Uterus (tissue), 4 donors: ENCODE measurements around the gene PDE4B. TPM values are rescaled to one million over a fixed set of nuclear protein-coding genes. Genes with fewer than 3 reads are reported as not detected.

Experiments used
- DNase-seq, 2 donors: peaks; one replicate each; pipeline ENCODE4 v3.0.0-alpha.2; 2019 to 2020
- H3K27ac ChIP-seq, 2 donors: fragments of 200-600 bp; sonication (generic); 1 replicate in 1 of 2; 2 replicates in 1 of 2; pipeline ENCODE4 v1.5.1; 2016 to 2018
- H3K27me3 ChIP-seq, 2 donors: fragments of 200-600 bp; sonication (generic); one replicate each; pipeline ENCODE4 v1.5.1; 2018 to 2019; ENCODE audit warnings: control low read depth in 1 of 2
- H3K36me3 ChIP-seq, 2 donors: fragments of 200-600 bp; sonication (generic); one replicate each; pipeline ENCODE4 v1.5.1; 2019; ENCODE audit warnings: control low read depth in 1 of 2
- H3K4me1 ChIP-seq, 2 donors: fragments of 200-600 bp; sonication (generic); one replicate each; pipeline ENCODE4 v1.5.1; 2018 to 2019; ENCODE audit warnings: control low read depth in 1 of 2
- H3K4me3 ChIP-seq, 2 donors: fragments of 200-600 bp; sonication (generic); 1 replicate in 1 of 2; 2 replicates in 1 of 2; pipeline ENCODE4 v1.5.1; 2018 to 2019; ENCODE audit warnings: mild to moderate bottlenecking in 1 of 2
- H3K9me3 ChIP-seq, 2 donors: fragments of 200-600 bp; sonication (generic); one replicate each; pipeline ENCODE4 v1.5.1; 2019; ENCODE audit warnings: control low read depth in 1 of 2
- POLR2A ChIP-seq, 2 donors: fragments of 450-650 bp; IDR thresholded peaks; one replicate each; pipeline ENCODE4 v1.6.1; 2016; ENCODE audit warnings: antibody characterized with exemption in 2 of 2, mild to moderate bottlenecking in 1 of 2, moderate library complexity in 1 of 2
- intact Hi-C: fragments of 100-400 bp; cut with DNase I; formaldehyde crosslinking; loops from one replicate; pipeline ENCODE4 v1.15.1; 2023; ENCODE audit warnings: low total_unique reads
- total RNA-seq, 4 donors: library from RNA; depleted of rRNA in 3 of 4; stranded (reverse); fragments of >200 nt in 3 of 4; gene quantifications; one replicate each; pipeline versions ENCODE4 v1.1.0 to v1.2.4, GENCODE V29; 2014 to 2023
- TF ChIP-seq, protein P1 (sequence below), 4 experiments: fragments of 200-600 bp in 2 of 4; fragments of 450-650 bp in 2 of 4; sonication (generic) in 2 of 4; IDR thresholded peaks; one replicate each; pipeline ENCODE4 v1.5.1; 2016 to 2019; ENCODE audit warnings: antibody characterized with exemption in 4 of 4, mild to moderate bottlenecking in 2 of 4, moderate library complexity in 1 of 4
- donor health status: DM: yes; HTN: yes; CAD: no.

The PDE4B gene
- total RNA-seq, 4 donors from 2014 or later = 6.9 to 22.9 (median 17.8) TPM

DNA sequence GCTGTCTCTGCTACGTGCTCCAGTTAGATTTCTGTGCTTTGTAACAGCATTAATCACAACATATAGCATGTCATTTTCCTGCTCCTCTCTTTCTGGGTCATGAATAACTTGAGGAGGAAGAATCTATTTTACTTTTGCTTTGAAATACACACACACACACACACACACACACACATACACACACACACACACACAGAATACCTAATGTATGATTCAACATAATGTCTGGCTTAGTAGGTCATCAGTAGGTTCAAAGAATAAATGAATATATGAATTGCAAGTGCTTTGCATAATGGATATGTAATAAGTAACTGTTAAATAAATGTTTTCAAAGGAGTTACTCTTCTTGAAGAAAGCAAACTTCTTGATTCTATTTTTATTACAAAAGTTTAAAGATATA lies 249.0 kb downstream of the PDE4B start:
- no peaks in the 10 kb centered on the region for H3K9me3 ChIP-seq
- no peaks in the 10 kb centered on the region for H3K4me1 ChIP-seq
- no peak overlapping the region for H3K4me3 ChIP-seq
- H3K36me3 ChIP-seq = no peaks in the 10 kb centered on the region
- intact Hi-C loops = no loop called here
- DNase-seq = no peak
- TF ChIP-seq POLR2A (IDR thresholded peaks at IDR 0.05) = no peak
- TF ChIP-seq, protein P1, sequence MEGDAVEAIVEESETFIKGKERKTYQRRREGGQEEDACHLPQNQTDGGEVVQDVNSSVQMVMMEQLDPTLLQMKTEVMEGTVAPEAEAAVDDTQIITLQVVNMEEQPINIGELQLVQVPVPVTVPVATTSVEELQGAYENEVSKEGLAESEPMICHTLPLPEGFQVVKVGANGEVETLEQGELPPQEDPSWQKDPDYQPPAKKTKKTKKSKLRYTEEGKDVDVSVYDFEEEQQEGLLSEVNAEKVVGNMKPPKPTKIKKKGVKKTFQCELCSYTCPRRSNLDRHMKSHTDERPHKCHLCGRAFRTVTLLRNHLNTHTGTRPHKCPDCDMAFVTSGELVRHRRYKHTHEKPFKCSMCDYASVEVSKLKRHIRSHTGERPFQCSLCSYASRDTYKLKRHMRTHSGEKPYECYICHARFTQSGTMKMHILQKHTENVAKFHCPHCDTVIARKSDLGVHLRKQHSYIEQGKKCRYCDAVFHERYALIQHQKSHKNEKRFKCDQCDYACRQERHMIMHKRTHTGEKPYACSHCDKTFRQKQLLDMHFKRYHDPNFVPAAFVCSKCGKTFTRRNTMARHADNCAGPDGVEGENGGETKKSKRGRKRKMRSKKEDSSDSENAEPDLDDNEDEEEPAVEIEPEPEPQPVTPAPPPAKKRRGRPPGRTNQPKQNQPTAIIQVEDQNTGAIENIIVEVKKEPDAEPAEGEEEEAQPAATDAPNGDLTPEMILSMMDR (IDR thresholded peaks at IDR 0.05) = no peak
- H3K27ac ChIP-seq = no peak overlapping the region
- H3K27me3 ChIP-seq = no peaks in the 10 kb centered on the region

DNA sequence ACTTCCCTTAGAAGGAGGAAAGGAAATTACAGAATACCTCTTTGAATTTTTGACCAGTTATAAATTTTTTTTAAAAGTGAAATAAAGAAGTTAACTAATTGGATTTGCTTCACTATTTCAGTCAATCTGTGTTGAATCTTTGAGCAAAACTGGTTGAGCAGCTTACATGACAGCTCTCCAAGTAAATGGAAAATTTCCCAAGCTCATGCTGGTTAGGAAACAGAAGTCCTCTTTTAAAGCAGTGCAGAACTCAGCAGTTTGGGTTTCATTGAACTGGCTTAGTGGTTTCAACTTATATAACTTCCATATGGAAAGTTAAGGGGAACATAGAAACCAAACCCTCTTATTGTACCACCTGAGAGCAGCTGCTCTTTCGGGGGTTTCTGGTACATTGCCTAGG lies 250.5 kb downstream of the PDE4B start:
- no peak overlapping the region for H3K4me3 ChIP-seq
- H3K9me3 ChIP-seq = no peaks in the 10 kb centered on the region
- H3K36me3 ChIP-seq = no peaks in the 10 kb centered on the region
- no peaks in the 10 kb centered on the region for H3K4me1 ChIP-seq
- TF ChIP-seq, protein P1 (IDR thresholded peaks at IDR 0.05) = no peak
- no peak for TF ChIP-seq POLR2A (IDR thresholded peaks at IDR 0.05)
- H3K27ac ChIP-seq = no peak overlapping the region
- intact Hi-C loops = no loop called here
- H3K27me3 ChIP-seq = no peaks in the 10 kb centered on the region
- DNase-seq = no peak

- Histone ChIP-seq H3K36me3 (no peaks in the 10 kb centered on the region), H3K9me3 (no peaks in the 10 kb centered on the region), H3K4me1 (no peaks in the 10 kb centered on the region), H3K27me3 (no peaks in the 10 kb centered on the region), H3K4me3 (no peak overlapping the region), H3K27ac (no peak overlapping the region)
- TF ChIP-seq, protein P1 (IDR thresholded peaks at IDR 0.05) = no peak
- no peak for TF ChIP-seq POLR2A (IDR thresholded peaks at IDR 0.05)
- intact Hi-C loops = no loop called here
- DNase-seq = no peak
Measured at GRCh38 chr1:66044912-66045311, 252.2 kb downstream of the PDE4B start.

GRCh38 chr1:66046415-66046814 lies 253.7 kb downstream of the PDE4B start:
- intact Hi-C loops = no loop called here

GRCh38 chr1:66048011-66048410 lies 255.3 kb downstream of the PDE4B start:
- Histone ChIP-seq H3K4me3 (no peak overlapping the region), H3K27me3 (no peaks in the 10 kb centered on the region), H3K27ac (no peak overlapping the region), H3K4me1 (no peaks in the 10 kb centered on the region), H3K9me3 (no peaks in the 10 kb centered on the region), H3K36me3 (no peaks in the 10 kb centered on the region)
- intact Hi-C loops = no loop called here
- no peak for DNase-seq
- no peak for TF ChIP-seq POLR2A (IDR thresholded peaks at IDR 0.05)
- TF ChIP-seq, protein P1 (IDR thresholded peaks at IDR 0.05) = no peak

More at GRCh38 chr1:66046415-66046814, 253.7 kb downstream of the PDE4B start:
- DNase-seq = no peak
- TF ChIP-seq, protein P1 (IDR thresholded peaks at IDR 0.05) = no peak
- TF ChIP-seq POLR2A (IDR thresholded peaks at IDR 0.05) = no peak
- no peaks in the 10 kb centered on the region for H3K36me3 ChIP-seq
- no peaks in the 10 kb centered on the region for H3K4me1 ChIP-seq
- H3K9me3 ChIP-seq = no peaks in the 10 kb centered on the region
- H3K27me3 ChIP-seq = no peaks in the 10 kb centered on the region
- H3K27ac ChIP-seq = no peak overlapping the region
- no peak overlapping the region for H3K4me3 ChIP-seq
